Colonic mucosa (tissue), 4 donors: ENCODE data around the gene ZNF260. TPM values are rescaled to one million over a fixed set of nuclear protein-coding genes. Genes with fewer than 3 reads are reported as not detected.

Experiments
- DNase-seq: peaks from one replicate; pipeline ENCODE4 v3.0.0-alpha.2; 2020
- H3K27ac ChIP-seq: fragments of 200-600 bp; one replicate; pipeline ENCODE4 v1.8.0; 2021
- H3K27me3 ChIP-seq: fragments of 200-600 bp; one replicate; pipeline ENCODE4 v1.8.0; 2021
- H3K36me3 ChIP-seq: fragments of 200-600 bp; one replicate; pipeline ENCODE4 v1.8.0; 2021
- H3K4me1 ChIP-seq: fragments of 200-600 bp; one replicate; pipeline ENCODE4 v1.8.0; 2021; ENCODE audit warnings: mild to moderate bottlenecking
- H3K4me3 ChIP-seq: fragments of 200-600 bp; one replicate; pipeline ENCODE4 v1.8.0; 2021
- H3K9ac ChIP-seq, 2 donors: one replicate each; pipeline ENCODE4 v1.7.0; 2013; ENCODE audit warnings: control low read depth in 2 of 2, low read depth in 2 of 2, low read length in 2 of 2
- H3K9me3 ChIP-seq: fragments of 200-600 bp; one replicate; pipeline ENCODE4 v1.8.0; 2021
- intact Hi-C: fragments of 100-400 bp; cut with DNase I; formaldehyde crosslinking; loops from one replicate; pipeline ENCODE4 v1.14.1; 2022
- total RNA-seq, 2 donors: library from RNA; stranded (reverse); fragmentation: NEBNext Ultra II Directional in 1 of 2; extraction: Animal tissue kit (Norgen Biotek cat#: 25700) in 1 of 2; gene quantifications; one replicate each; pipeline ENCODE4 v1.2.1, GENCODE V29; 2021
- TF ChIP-seq, protein P1 (sequence below): fragments of 200-600 bp; IDR thresholded peaks from one replicate; pipeline ENCODE4 v1.8.0; 2022; ENCODE audit warnings: antibody characterized with exemption, mild to moderate bottlenecking
- donor health status: healthy.
- donor health status: DM: no; HTN: no; CAD: no.
- donor health status: DM: no; HTN: no; CAD: no.

Gene ZNF260
- total RNA-seq, 2 donors from 2014 or later = 4.8 to 6.4 TPM

DNA sequence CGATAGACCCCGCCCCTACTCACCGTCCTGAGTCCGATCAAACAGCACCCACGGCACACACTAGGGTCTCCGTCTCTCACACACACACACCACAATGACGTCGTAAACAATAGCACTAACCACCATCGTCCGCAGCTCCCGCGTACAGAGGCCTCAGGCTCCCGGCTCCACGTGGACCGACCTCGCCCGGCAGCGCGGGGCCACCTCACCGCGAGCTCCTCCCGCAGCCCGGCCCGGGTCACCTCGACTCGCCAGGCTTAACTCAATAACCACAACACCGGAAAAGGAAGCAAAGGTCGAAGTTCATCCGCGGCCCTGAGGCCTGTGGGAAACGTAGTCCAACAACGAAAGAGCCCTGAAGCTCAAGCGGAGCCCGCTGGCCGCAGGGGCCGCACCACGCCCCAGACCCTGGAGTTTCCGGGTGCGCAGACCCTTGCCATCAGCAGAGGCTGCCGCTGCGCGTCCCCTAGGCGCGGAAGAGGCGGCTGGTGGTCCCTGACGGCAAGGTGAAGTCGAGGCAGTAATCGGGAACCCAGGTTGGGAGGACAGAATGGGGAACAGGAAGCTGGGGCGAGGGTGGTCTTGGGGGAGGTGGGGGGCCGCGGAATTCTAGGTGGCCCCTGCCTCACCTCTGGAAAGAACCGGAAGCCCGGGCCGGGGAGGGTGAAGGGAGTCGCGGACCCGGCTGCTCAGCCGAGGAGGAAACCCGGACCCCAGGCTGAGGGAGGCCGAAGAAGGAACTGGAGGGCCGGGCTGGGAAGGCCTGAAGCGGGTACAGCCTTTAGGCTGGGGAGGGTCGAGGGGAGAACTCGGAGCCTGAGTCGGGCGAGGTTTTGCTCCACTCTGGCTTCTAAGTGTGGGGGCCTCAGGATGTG lies 45.2 kb upstream of the ZNF260 start, which contains the start of gene ZNF529:
TSS of gene ZNF529 (minus strand) at position 273 of the 875 bp plus-strand sequence. CDS start 946 bp downstream, outside the sequence.
- Histone ChIP-seq H3K4me1 (peaks cover 9% of the 10 kb centered on the region), H3K9ac (peak within 1 kb of the TSS; percentile 71 to 85)

DNA sequence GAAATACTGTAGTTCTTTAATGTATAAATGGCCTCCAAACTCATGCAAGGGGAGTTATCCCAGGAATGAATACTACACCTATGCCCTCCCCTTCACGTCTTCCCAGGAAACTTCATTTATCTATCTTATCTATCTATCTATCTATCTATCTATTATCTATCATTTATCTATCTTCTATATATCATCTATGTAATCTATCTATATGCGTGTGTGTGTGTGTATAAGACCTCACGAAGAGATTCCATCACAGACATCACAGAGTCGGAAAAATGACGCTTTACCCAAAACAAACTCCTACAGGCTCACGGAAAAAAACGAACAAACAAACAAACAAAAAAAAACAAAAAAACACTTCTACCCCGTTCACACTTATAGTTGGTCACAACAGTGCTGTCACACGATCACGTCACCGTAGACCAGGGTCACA lies 44.5 kb upstream of the ZNF260 start:
- H3K36me3 ChIP-seq = peaks cover 9% of the 10 kb centered on the region
- peak overlapping the region; percentile 72 for H3K4me3 ChIP-seq
- DNase-seq = no peak
- H3K9me3 ChIP-seq = no peaks in the 10 kb centered on the region
- H3K27ac ChIP-seq = peak overlapping the region; percentile 61
- H3K9ac ChIP-seq = peak overlapping the region; percentile 70 to 85
- no peaks in the 10 kb centered on the region for H3K27me3 ChIP-seq
- intact Hi-C loops = loop anchor here (5.0 kb wide), 1 partner anchor 95 kb away; the partner anchor contains the start of gene ZNF461
- TF ChIP-seq, protein P1, sequence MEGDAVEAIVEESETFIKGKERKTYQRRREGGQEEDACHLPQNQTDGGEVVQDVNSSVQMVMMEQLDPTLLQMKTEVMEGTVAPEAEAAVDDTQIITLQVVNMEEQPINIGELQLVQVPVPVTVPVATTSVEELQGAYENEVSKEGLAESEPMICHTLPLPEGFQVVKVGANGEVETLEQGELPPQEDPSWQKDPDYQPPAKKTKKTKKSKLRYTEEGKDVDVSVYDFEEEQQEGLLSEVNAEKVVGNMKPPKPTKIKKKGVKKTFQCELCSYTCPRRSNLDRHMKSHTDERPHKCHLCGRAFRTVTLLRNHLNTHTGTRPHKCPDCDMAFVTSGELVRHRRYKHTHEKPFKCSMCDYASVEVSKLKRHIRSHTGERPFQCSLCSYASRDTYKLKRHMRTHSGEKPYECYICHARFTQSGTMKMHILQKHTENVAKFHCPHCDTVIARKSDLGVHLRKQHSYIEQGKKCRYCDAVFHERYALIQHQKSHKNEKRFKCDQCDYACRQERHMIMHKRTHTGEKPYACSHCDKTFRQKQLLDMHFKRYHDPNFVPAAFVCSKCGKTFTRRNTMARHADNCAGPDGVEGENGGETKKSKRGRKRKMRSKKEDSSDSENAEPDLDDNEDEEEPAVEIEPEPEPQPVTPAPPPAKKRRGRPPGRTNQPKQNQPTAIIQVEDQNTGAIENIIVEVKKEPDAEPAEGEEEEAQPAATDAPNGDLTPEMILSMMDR = no peak
- peaks cover 9% of the 10 kb centered on the region for H3K4me1 ChIP-seq

More for the DNA sequence above, 45.2 kb upstream of the ZNF260 start, which contains the start of gene ZNF529:
- peaks cover 10% of the 10 kb centered on the region for H3K36me3 ChIP-seq
- peak within 1 kb of the TSS; percentile 72 for H3K4me3 ChIP-seq
- TF ChIP-seq, protein P1 = no peak
- no peaks in the 10 kb centered on the region for H3K27me3 ChIP-seq
- H3K9me3 ChIP-seq = no peaks in the 10 kb centered on the region
- intact Hi-C loops = loop anchor here (5.0 kb wide), 1 partner anchor 94 kb away; the partner anchor contains the start of gene ZNF461
- DNase-seq = peak; percentile 93
- peak within 1 kb of the TSS; percentile 61 for H3K27ac ChIP-seq

DNA sequence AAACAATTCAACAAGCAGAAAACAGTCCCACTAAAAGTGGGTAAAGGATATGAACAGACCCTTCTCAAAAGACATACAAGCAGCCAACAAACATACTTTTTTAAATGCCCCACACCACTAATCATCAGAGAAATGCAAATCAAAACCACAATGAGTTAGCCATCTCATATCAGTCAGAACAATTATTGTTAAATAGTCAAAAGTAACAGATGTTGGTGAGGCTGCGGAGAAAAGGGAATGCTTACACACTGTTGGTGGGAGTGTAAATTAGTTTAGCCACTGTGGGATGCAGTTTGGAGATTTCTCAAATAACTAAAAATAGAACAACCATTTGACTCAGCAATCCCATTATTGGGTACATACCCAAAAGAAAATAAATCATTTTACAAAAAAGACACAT lies 36.3 kb upstream of the ZNF260 start:
- TF ChIP-seq, protein P1 = no peak
- no peak for DNase-seq
- Histone ChIP-seq H3K9ac (no peak overlapping the region), H3K4me3 (no peak overlapping the region), H3K27me3 (no peaks in the 10 kb centered on the region), H3K9me3 (peaks cover 6% of the 10 kb centered on the region), H3K27ac (no peak overlapping the region), H3K36me3 (no peaks in the 10 kb centered on the region), H3K4me1 (no peaks in the 10 kb centered on the region)
- intact Hi-C loops = no loop called here

DNA sequence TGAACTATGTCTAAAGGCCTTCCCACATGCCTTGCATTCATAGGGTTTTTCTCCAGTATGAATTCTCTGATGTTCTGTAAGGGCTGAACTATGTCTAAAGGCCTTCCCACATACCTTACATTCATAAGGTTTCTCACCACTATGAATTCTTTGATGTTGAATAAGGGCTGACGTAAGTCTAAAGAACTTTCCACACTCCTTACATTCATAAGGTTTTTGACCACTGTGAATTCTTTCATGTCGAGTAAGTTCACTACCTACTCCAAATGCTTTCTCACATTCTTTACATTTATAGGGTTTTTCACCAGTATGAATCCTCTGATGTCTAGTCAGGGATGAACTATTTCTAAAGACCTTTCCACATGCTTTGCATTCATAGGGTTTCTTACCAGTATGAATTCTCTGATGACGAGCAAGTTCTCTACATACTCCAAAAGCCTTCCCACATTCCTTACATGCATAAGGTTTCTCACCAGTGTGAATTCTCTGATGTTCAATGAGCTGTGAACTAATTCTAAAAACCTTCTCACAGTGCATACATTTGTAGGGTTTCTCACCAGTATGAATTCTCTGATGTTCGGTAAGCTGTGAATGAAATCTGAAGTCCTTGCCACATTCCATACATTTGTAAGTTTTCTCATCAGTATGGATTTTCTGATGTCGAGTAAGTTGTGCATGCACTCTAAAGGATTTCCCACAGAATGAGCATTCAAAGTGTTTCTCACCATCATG lies 19.1 kb upstream of the ZNF260 start:
- H3K27ac ChIP-seq = no peak overlapping the region
- no peak overlapping the region for H3K4me3 ChIP-seq
- intact Hi-C loops = no loop called here
- TF ChIP-seq, protein P1 = no peak
- H3K9ac ChIP-seq = no peak overlapping the region
- H3K9me3 ChIP-seq = peaks cover 34% of the 10 kb centered on the region
- DNase-seq = no peak
- peaks cover 20% of the 10 kb centered on the region for H3K36me3 ChIP-seq
- H3K4me1 ChIP-seq = no peaks in the 10 kb centered on the region
- no peaks in the 10 kb centered on the region for H3K27me3 ChIP-seq

DNA sequence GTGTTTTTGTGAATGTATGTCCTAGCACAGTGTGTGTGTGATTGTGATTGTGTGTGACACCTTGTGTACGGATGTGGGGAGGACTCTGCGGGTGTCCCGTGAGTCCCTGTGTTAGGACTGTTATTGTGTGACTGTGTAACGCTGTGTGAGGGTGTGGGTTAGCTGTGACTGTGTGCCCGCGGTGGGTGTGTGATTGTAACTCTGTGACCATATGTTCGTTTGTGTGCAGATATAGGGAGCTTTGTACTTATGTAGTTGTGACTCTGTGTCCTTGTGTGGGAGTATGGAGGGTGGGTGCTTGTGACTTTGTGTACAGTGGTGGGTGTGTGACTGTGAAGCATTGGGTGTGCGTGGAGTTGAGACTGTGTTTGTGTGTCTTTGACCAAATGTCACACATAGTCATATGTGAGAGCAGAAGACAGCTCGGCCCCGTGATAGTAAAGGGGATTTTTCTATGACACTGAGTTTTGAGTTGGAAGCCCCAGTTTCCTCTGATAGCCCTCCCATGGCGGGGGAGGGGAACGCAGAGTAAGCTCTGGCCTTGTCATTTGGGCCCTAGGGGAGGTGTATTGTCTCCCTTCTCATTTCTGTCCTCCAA lies 949 bp upstream of the ZNF260 start:
- TF ChIP-seq, protein P1 = no peak
- Histone ChIP-seq H3K36me3 (no peaks in the 10 kb centered on the region), H3K27me3 (no peaks in the 10 kb centered on the region), H3K27ac (peak overlapping the region; percentile 74), H3K4me1 (no peaks in the 10 kb centered on the region), H3K9ac (peak overlapping the region; percentile 61 to 88), H3K9me3 (no peaks in the 10 kb centered on the region), H3K4me3 (peak overlapping the region; percentile 64)
- intact Hi-C loops = no loop called here
- no peak for DNase-seq
